AG04449 (cell line): Measurements from ENCODE around the gene DENND1C.

Experiments
- CTCF ChIA-PET: fragments of 350-600 bp; formaldehyde crosslinking; extraction: SDS; loops from one replicate; lab custom pipeline; 2021; ENCODE audit warnings: antibody characterized with exemption; lab: Yijun Ruan, JAX
- POLR2A ChIA-PET: fragments of 400-600, 350-600 bp; formaldehyde crosslinking; extraction: SDS; loops from one replicate; lab custom pipeline; 2020; ENCODE audit warnings: antibody characterized with exemption, inconsistent platforms; lab: Yijun Ruan, JAX
- DNase-seq: peaks from one replicate; pipeline ENCODE4 v3.0.0-alpha.2; 2010; ENCODE audit warnings: low read depth, low spot score
- H3K4me3 ChIP-seq: 2 replicates; pipeline ENCODE4 v1.5.1; 2011; ENCODE audit warnings: low read depth, mild to moderate bottlenecking, control low read depth, low read length
- CTCF ChIP-seq: IDR thresholded peaks from one replicate; pipeline ENCODE4 v1.5.1; 2011; ENCODE audit warnings: mild to moderate bottlenecking, moderate library complexity, low read length, control low read depth, inconsistent platforms; ENCODE audit not compliant: insufficient read depth; ENCODE audit errors: missing control alignments

The DENND1C gene

GRCh38 chr19:6467384-6467783 lies 14.2 kb downstream of the DENND1C start:
- POLR2A ChIA-PET: no interaction called here
- TF ChIP-seq CTCF: no peak
- no peak for DNase-seq
- CTCF ChIA-PET: no interaction called here
- H3K4me3 ChIP-seq: no peak overlapping the region

- ChIA-PET CTCF (no interaction called here), POLR2A (no interaction called here)
- no peak overlapping the region for H3K4me3 ChIP-seq
- no peak for DNase-seq
- TF ChIP-seq CTCF: no peak
Measured at GRCh38 chr19:6466526-6467248, 14.9 kb downstream of the DENND1C start.

GRCh38 chr19:6465663-6466062 lies 15.9 kb downstream of the DENND1C start:
- POLR2A ChIA-PET: no interaction called here
- DNase-seq: no peak
- H3K4me3 ChIP-seq: no peak overlapping the region
- CTCF ChIA-PET: interaction anchor here (0.9 to 1.1 kb wide), 2 partner anchors 11 to 397 kb away, joined by 3 read pairs; no protein-coding TSS in a partner anchor
- TF ChIP-seq CTCF: no peak

- CTCF ChIA-PET: interaction anchor here (1.1 kb wide), 1 partner anchor 12 kb away, joined by 3 read pairs; no protein-coding TSS in a partner anchor
- no peak for TF ChIP-seq CTCF
- no peak overlapping the region for H3K4me3 ChIP-seq
- no peak for DNase-seq
- POLR2A ChIA-PET: interaction anchor here (1.0 kb wide), 1 partner anchor 271 kb away, joined by 3 read pairs; no protein-coding TSS in a partner anchor
Measured at GRCh38 chr19:6465006-6465405, 16.6 kb downstream of the DENND1C start.

- no peak for TF ChIP-seq CTCF
- no peak within 1 kb of the TSS for H3K4me3 ChIP-seq
- POLR2A ChIA-PET: interaction anchor here (1.0 kb wide), 1 partner anchor 272 kb away, joined by 3 read pairs; no protein-coding TSS in a partner anchor
- CTCF ChIA-PET: interaction anchor here (1.1 kb wide), 1 partner anchor 13 kb away, joined by 3 read pairs; no protein-coding TSS in a partner anchor
- no peak for DNase-seq
Measured at GRCh38 chr19:6464070-6464873, 17.3 kb downstream of the DENND1C start, which contains the start of gene CRB3. Gene CRB3, plus strand, starts transcription at chr19:6464271. Its CDS starts 431 bp downstream, at chr19:6464702.
